Activated naive CD8-positive, alpha-beta T cell treated with anti-CD3 and anti-CD28 coated beads, Interleukin-2, amount 10 ng/mL, durations not matched to agents 7 days and 5 days (primary cell): ENCODE measurements around the gene TPGS2. TPM values are rescaled to one million over a fixed set of nuclear protein-coding genes. Genes with fewer than 3 reads are reported as not detected.
A peak's percentile ranks its signal among the peaks of the same experiment; 100 is the strongest.
"Not testable (repeated sequence)": the region's sequence is repeated elsewhere in the genome, so short reads cannot be mapped to it uniquely, and the experiment has no call there.

Experiments used
- ATAC-seq: fragments of 150-1000 bp; cut with Tn5 transposase; one replicate; pipeline ENCODE4 v1.10.0; 2021; ENCODE audit warnings: low read depth, moderate library complexity
- POLR2A ChIA-PET: fragments of 350-600 bp; sonication (Branson Sonifier 250); formaldehyde crosslinking; loops from one replicate; lab custom pipeline; 2021; ENCODE audit warnings: antibody characterized with exemption; lab: Charles Lee
- DNase-seq: peaks from one replicate; pipeline ENCODE4 v3.0.0; 2021
- H3K27ac Mint-ChIP-seq: one replicate; pipeline ENCODE4 v1.8.0; 2022; ENCODE audit warnings: mild to moderate bottlenecking, mixed read lengths
- H3K27me3 Mint-ChIP-seq: one replicate; pipeline ENCODE4 v1.8.0; 2022; ENCODE audit warnings: mild to moderate bottlenecking, moderate library complexity, mixed read lengths
- H3K36me3 Mint-ChIP-seq: one replicate; pipeline ENCODE4 v1.8.0; 2021; ENCODE audit warnings: mild to moderate bottlenecking, mixed read lengths
- H3K4me1 Mint-ChIP-seq: one replicate; pipeline ENCODE4 v1.8.0; 2021; ENCODE audit warnings: mixed read lengths
- H3K4me3 Mint-ChIP-seq: one replicate; pipeline ENCODE4 v1.8.0; 2022; ENCODE audit warnings: mild to moderate bottlenecking, moderate library complexity, mixed read lengths
- H3K9me3 Mint-ChIP-seq: one replicate; pipeline ENCODE4 v1.8.0; 2021; ENCODE audit warnings: mixed read lengths
- total RNA-seq, 2 experiments: library from RNA; stranded (reverse); gene quantifications; one replicate each; pipeline ENCODE4 v1.2.3, GENCODE V29; 2021

Gene TPGS2
- total RNA-seq, 2 experiments from 2014 or later, result 107 to 115 TPM

GRCh38 chr18:36782710-36783109 is 46.1 kb downstream of the TPGS2 start:
- H3K27me3 Mint-ChIP-seq, result no peaks in the 10 kb centered on the region
- no peaks in the 10 kb centered on the region for H3K9me3 Mint-ChIP-seq
- H3K36me3 Mint-ChIP-seq, result peaks cover 13% of the 10 kb centered on the region
- DNase-seq (no peak), ATAC-seq (no peak)
- H3K4me1 Mint-ChIP-seq, result no peaks in the 10 kb centered on the region
- no peak overlapping the region for H3K4me3 Mint-ChIP-seq
- POLR2A ChIA-PET, result no interaction called here
- no peak overlapping the region for H3K27ac Mint-ChIP-seq

GRCh38 chr18:36780748-36781147 is 48.1 kb downstream of the TPGS2 start:
- Mint-ChIP-seq H3K27ac (no peak overlapping the region), H3K4me3 (no peak overlapping the region), H3K36me3 (peaks cover 10% of the 10 kb centered on the region), H3K4me1 (no peaks in the 10 kb centered on the region), H3K9me3 (no peaks in the 10 kb centered on the region), H3K27me3 (no peaks in the 10 kb centered on the region)
- POLR2A ChIA-PET, result no interaction called here
- no peak for ATAC-seq
- DNase-seq, result no peak

DNA sequence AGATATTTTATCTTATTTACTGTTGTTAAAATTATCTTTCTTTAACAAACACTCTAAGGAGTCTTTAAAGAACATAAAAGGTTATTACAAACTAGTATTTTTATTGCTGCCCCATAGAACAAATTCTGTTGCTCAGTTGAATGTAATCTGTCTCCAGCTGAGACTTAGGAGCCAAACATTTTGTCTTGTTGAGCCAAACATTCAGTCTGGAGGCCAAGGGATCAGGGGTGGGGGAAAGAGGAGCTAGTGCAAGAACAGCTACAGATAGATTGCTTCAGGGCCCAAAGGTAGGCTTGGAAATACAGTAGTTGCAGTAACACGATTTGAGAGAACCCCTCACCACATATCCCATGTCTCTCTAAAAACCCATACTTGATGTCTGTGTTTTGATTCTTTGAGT is 51.2 kb downstream of the TPGS2 start:
- H3K36me3 Mint-ChIP-seq, result peaks cover 7% of the 10 kb centered on the region
- no peak for DNase-seq
- H3K4me1 Mint-ChIP-seq, result no peaks in the 10 kb centered on the region
- no peak for ATAC-seq
- no peaks in the 10 kb centered on the region for H3K27me3 Mint-ChIP-seq
- H3K4me3 Mint-ChIP-seq, result no peak overlapping the region
- POLR2A ChIA-PET, result no interaction called here
- no peaks in the 10 kb centered on the region for H3K9me3 Mint-ChIP-seq
- no peak overlapping the region for H3K27ac Mint-ChIP-seq

- H3K9me3 Mint-ChIP-seq, result no peaks in the 10 kb centered on the region
- DNase-seq, result no peak
- no peaks in the 10 kb centered on the region for H3K4me1 Mint-ChIP-seq
- no peaks in the 10 kb centered on the region for H3K27me3 Mint-ChIP-seq
- POLR2A ChIA-PET, result no interaction called here
- no peak overlapping the region for H3K4me3 Mint-ChIP-seq
- no peak overlapping the region for H3K27ac Mint-ChIP-seq
- ATAC-seq, result no peak
- peaks cover 5% of the 10 kb centered on the region for H3K36me3 Mint-ChIP-seq
Measured at GRCh38 chr18:36776650-36777049, 52.2 kb downstream of the TPGS2 start.

DNA sequence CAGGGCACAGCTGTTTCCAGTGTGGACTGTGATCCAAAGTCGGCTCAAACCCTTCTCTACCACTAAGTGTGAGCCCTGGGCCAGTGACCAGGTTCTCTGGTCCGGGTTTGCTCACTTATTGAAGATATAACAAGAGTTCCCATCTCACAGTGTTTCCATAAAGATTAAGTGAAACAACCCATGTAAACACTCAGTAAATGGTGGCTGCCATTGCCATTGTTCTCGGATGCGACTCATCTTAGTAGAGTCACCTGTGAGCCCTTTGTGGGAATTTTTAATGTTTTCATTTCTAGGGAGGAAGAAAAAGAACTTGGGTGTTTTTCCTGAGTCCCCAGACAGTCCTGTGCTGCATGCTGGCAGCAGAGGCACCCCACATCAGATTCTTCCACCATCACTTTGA is 53.4 kb downstream of the TPGS2 start:
- Mint-ChIP-seq H3K27me3 (no peaks in the 10 kb centered on the region), H3K27ac (no peak overlapping the region), H3K36me3 (peaks cover 5% of the 10 kb centered on the region), H3K4me3 (no peak overlapping the region), H3K4me1 (peaks cover 7% of the 10 kb centered on the region), H3K9me3 (no peaks in the 10 kb centered on the region)
- DNase-seq, result no peak
- ATAC-seq, result no peak
- POLR2A ChIA-PET, result no interaction called here

- POLR2A ChIA-PET, result no interaction called here
- Mint-ChIP-seq H3K27ac (no peak overlapping the region), H3K36me3 (no peaks in the 10 kb centered on the region), H3K4me1 (peaks cover 7% of the 10 kb centered on the region), H3K27me3 (no peaks in the 10 kb centered on the region), H3K4me3 (no peak overlapping the region), H3K9me3 (no peaks in the 10 kb centered on the region)
- ATAC-seq (no peak), DNase-seq (no peak)
Measured at GRCh38 chr18:36772241-36772723, 56.5 kb downstream of the TPGS2 start.

- DNase-seq, result no peak
- H3K36me3 Mint-ChIP-seq, result no peaks in the 10 kb centered on the region
- no peaks in the 10 kb centered on the region for H3K9me3 Mint-ChIP-seq
- H3K27ac Mint-ChIP-seq, result no peak overlapping the region
- H3K4me1 Mint-ChIP-seq, result peaks cover 7% of the 10 kb centered on the region
- no peak overlapping the region for H3K4me3 Mint-ChIP-seq
- H3K27me3 Mint-ChIP-seq, result no peaks in the 10 kb centered on the region
- ATAC-seq, result peak; percentile 63
- POLR2A ChIA-PET, result no interaction called here
Measured at GRCh38 chr18:36771245-36771644, 57.6 kb downstream of the TPGS2 start.

- DNase-seq (no peak), ATAC-seq (no peak)
- Mint-ChIP-seq H3K9me3 (no peaks in the 10 kb centered on the region), H3K27me3 (no peaks in the 10 kb centered on the region), H3K27ac (no peak overlapping the region), H3K36me3 (no peaks in the 10 kb centered on the region), H3K4me1 (peaks cover 7% of the 10 kb centered on the region), H3K4me3 (no peak overlapping the region)
- POLR2A ChIA-PET, result no interaction called here
Measured at GRCh38 chr18:36770315-36770946, 58.4 kb downstream of the TPGS2 start.

GRCh38 chr18:36769611-36770314 is 59.0 kb downstream of the TPGS2 start:
- Mint-ChIP-seq H3K9me3 (no peaks in the 10 kb centered on the region), H3K27me3 (no peaks in the 10 kb centered on the region), H3K36me3 (no peaks in the 10 kb centered on the region), H3K4me3 (no peak overlapping the region), H3K27ac (no peak overlapping the region), H3K4me1 (peaks cover 7% of the 10 kb centered on the region)
- DNase-seq, result no peak
- no peak for ATAC-seq
- POLR2A ChIA-PET, result no interaction called here

GRCh38 chr18:36769172-36769571 is 59.6 kb downstream of the TPGS2 start:
- Mint-ChIP-seq H3K4me3 (no peak overlapping the region), H3K27ac (no peak overlapping the region)

DNA sequence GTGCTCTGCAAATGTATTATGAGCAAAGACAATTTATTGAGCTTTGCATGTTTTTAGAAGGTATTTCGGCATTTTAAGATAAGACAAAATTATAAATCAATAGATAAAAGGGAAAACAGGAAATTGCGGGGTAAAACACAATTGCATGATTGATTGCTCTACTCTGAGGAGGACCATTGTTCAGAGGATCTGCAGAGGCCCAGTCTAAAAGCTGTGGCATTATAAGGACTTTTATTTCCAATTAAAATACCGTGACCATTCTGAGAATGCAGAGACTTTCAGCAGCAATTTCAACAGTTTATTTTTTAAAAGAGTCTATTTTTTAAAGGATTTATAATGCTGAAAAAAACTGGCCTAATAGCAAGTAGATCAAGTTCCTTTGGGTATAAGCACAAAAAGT is 62.0 kb downstream of the TPGS2 start:
- no peaks in the 10 kb centered on the region for H3K9me3 Mint-ChIP-seq
- no peaks in the 10 kb centered on the region for H3K27me3 Mint-ChIP-seq
- peaks cover 7% of the 10 kb centered on the region for H3K4me1 Mint-ChIP-seq
- no peak overlapping the region for H3K4me3 Mint-ChIP-seq
- no peaks in the 10 kb centered on the region for H3K36me3 Mint-ChIP-seq
- POLR2A ChIA-PET, result no interaction called here
- DNase-seq (no peak), ATAC-seq (no peak)
- H3K27ac Mint-ChIP-seq, result no peak overlapping the region

More at GRCh38 chr18:36769172-36769571, 59.6 kb downstream of the TPGS2 start:
- DNase-seq, result no peak
- H3K4me1 Mint-ChIP-seq, result peaks cover 7% of the 10 kb centered on the region
- no peaks in the 10 kb centered on the region for H3K36me3 Mint-ChIP-seq
- H3K27me3 Mint-ChIP-seq, result no peaks in the 10 kb centered on the region
- POLR2A ChIA-PET, result no interaction called here
- no peaks in the 10 kb centered on the region for H3K9me3 Mint-ChIP-seq
- no peak for ATAC-seq

- H3K36me3 Mint-ChIP-seq, H3K9me3 Mint-ChIP-seq, ATAC-seq, POLR2A ChIA-PET, H3K27ac Mint-ChIP-seq, DNase-seq, H3K4me3 Mint-ChIP-seq, H3K4me1 Mint-ChIP-seq, H3K27me3 Mint-ChIP-seq: not testable (repeated sequence)
Measured at GRCh38 chr18:36762965-36763364, 65.8 kb downstream of the TPGS2 start.

DNA sequence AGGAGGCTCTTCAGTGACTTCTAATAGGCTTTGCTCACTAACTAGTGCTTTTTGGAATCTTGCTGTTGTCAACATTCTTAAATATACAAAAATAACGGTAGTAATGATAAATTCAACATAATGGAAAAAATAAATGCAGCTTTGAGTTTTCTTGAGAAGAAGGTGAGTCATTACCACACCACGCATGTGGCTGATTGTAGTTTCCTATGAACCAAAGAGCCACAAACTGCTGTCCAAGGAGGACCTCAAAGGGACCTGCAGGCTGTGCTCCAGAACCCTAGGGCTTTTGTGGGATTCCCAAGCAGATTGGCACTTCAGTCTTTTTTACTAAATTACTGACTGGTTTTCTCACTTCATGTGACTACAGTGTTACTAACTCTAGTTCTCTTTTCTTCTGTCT is 66.7 kb downstream of the TPGS2 start:
- Mint-ChIP-seq H3K27me3 (no peaks in the 10 kb centered on the region), H3K9me3 (no peaks in the 10 kb centered on the region)
- POLR2A ChIA-PET, result no interaction called here

GRCh38 chr18:36761186-36761698 is 67.6 kb downstream of the TPGS2 start:
- H3K4me3 Mint-ChIP-seq, result no peak overlapping the region
- no peaks in the 10 kb centered on the region for H3K36me3 Mint-ChIP-seq
- H3K4me1 Mint-ChIP-seq, result no peaks in the 10 kb centered on the region
- H3K9me3 Mint-ChIP-seq, result no peaks in the 10 kb centered on the region
- H3K27ac Mint-ChIP-seq, result no peak overlapping the region
- DNase-seq, result no peak
- POLR2A ChIA-PET, result no interaction called here
- ATAC-seq, result no peak
- peaks cover under 1% of the 10 kb centered on the region for H3K27me3 Mint-ChIP-seq

More for the DNA sequence above, 66.7 kb downstream of the TPGS2 start:
- H3K4me3 Mint-ChIP-seq, result no peak overlapping the region
- DNase-seq (no peak), ATAC-seq (no peak)
- no peaks in the 10 kb centered on the region for H3K4me1 Mint-ChIP-seq
- H3K27ac Mint-ChIP-seq, result no peak overlapping the region
- no peaks in the 10 kb centered on the region for H3K36me3 Mint-ChIP-seq
